Ectodermal cell (in vitro differentiated cells): Measurements from ENCODE around the gene HSDL1.

Experiments
- H3K27ac ChIP-seq: 2 replicates; pipeline ENCODE4 v1.7.0; 2013; ENCODE audit warnings: mild to moderate bottlenecking, low read depth, low read length; ENCODE audit not compliant: insufficient read depth, poor library complexity, severe bottlenecking
- H3K27me3 ChIP-seq: 2 replicates; pipeline ENCODE4 v1.7.0; 2013; ENCODE audit warnings: mild to moderate bottlenecking, low read length; ENCODE audit not compliant: insufficient read depth, control insufficient read depth, poor library complexity, severe bottlenecking
- H3K36me3 ChIP-seq: one replicate; pipeline ENCODE4 v1.7.0; 2013; ENCODE audit warnings: low read length; ENCODE audit not compliant: control insufficient read depth, insufficient read depth
- H3K4me1 ChIP-seq: one replicate; pipeline ENCODE4 v1.7.0; 2013; ENCODE audit warnings: low read length; ENCODE audit not compliant: control insufficient read depth, insufficient read depth
- H3K4me3 ChIP-seq: 2 replicates; pipeline ENCODE4 v1.7.0; 2013; ENCODE audit warnings: low read depth, low read length, control low read depth; ENCODE audit not compliant: insufficient read depth
- H3K9me3 ChIP-seq: 2 replicates; pipeline ENCODE4 v1.7.0; 2013; ENCODE audit warnings: mild to moderate bottlenecking, low read length, moderate library complexity; ENCODE audit not compliant: control insufficient read depth
- WGBS, 2 experiments: methylation state at CpG; one replicate each; pipeline ENCODE4 v1.1.7; 2013; ENCODE audit warnings: missing lambda C conversion rate in 2 of 2; 5-methylcytosine and 5-hydroxymethylcytosine counted together

Gene HSDL1

DNA sequence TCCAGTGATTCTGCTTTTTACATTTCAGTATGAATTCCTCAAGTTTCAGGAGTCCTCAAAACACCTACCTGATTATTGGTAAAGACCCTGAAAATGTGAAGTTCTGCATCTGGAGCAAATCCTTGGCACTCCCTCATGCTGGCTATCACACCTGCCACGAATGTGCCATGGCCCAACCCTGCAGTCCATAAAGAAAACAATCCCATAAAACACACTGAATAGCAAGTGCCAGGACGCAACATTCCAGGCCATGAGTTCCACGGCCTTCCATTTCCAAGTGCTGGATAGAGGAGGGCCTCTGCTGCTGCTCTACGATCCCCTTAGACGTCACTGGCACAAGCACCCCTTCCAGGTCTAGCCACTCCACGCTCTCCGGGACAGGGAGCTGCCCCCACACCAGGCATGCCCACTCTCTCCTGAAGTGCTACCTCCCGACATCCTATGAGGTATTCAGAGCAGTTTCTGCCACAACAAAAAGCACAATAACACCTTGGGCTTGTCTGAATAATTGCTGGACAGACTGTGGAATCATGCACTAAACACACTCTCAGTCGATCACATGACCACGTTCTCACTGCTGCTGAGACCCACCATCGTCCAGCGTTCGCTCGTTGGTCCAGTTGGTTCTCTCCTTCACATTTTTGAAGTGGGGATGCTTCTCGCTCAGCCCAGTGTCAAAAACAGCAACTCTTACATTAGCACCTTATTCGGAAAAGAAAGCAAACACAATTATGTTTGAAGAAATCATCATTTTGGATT lies 51.7 kb downstream of the HSDL1 start:
- Histone ChIP-seq H3K4me1 (no peaks in the 10 kb centered on the region), H3K27me3 (no peaks in the 10 kb centered on the region), H3K9me3 (no peaks in the 10 kb centered on the region), H3K4me3 (no peak overlapping the region), H3K27ac (no peak overlapping the region), H3K36me3 (peaks cover 43% of the 10 kb centered on the region)
- WGBS, 2 experiments = 94 to 95% methylated on average over 16 of the region's 16 CpGs

DNA sequence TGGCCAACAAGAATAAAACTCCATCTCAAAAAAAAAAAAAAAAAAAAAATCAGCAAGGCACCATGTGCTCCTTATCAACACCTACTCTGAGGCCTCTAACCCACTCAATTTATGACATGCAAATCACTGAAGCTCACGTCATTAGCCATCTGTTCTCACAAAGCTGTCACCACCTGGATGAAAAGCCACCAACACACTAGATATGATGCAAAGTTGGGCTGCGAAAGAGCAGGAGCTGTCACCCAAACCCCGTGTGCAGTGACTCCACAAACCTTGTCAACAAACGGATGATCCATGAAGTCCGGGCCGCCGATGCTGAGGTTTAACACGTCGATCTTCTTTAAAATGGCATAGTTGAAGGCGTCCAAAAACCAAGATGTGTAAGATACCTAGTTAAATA lies 53.5 kb downstream of the HSDL1 start:
- Histone ChIP-seq H3K9me3 (no peaks in the 10 kb centered on the region), H3K27ac (no peak overlapping the region), H3K27me3 (no peaks in the 10 kb centered on the region), H3K4me3 (no peak overlapping the region), H3K36me3 (peaks cover 56% of the 10 kb centered on the region), H3K4me1 (no peaks in the 10 kb centered on the region)
- 97% methylated on average over 10 of the region's 10 CpGs for WGBS, 2 experiments

DNA sequence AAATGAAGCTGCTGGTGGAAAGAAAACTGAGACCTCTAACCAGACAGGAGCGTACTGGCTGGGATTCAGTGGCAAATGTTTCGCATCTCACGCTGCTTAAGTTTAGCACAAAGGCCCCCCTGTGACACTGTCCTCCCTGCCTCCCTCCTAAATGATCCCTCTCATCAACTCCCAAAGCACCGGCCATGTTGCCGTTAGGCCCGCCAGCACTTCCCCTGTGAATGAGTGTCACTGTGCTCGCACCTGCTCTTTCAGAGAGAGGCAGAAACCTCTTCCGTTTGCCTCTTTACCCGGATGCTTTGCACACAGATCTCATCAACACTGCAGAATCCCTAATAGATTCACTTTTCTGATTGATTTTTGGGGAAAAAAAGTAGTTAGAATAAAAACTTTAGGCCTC lies 54.8 kb downstream of the HSDL1 start:
- H3K27ac ChIP-seq = no peak overlapping the region
- H3K36me3 ChIP-seq = peaks cover 54% of the 10 kb centered on the region
- no peaks in the 10 kb centered on the region for H3K4me1 ChIP-seq
- no peaks in the 10 kb centered on the region for H3K27me3 ChIP-seq
- no peaks in the 10 kb centered on the region for H3K9me3 ChIP-seq
- 91% methylated on average over 9 of the region's 9 CpGs for WGBS, 2 experiments
- no peak overlapping the region for H3K4me3 ChIP-seq

DNA sequence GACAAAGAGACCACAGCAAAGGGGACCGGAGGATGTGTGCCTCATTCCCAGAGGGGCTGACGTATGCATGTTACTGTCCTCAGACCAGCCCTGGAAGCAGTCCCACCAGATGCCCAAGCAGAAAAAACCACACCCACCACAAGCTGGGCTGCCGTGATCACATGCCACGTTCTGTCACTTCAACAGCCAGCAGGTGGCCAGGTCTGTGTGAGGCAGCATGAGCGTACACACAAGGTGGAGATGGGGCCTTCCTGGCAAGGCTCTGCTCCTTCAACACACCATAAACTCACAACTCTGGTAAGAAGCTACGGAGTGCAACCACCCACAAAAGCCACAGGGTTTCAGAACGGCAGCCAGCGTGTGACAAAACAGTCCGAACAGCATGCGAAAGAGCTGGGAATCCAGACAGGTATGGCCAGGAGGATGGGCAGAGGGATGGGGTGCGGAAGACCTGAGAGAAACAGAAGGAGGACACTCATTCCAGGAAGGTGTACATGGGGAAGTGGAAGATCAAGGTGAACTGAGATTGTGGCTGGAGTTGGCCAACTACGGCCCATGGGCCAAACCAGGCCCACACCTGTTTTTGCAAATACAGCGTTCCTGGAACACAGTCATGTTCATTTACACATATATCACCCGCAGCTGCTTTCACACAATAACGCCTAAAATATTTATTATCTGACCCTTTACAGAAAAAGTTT lies 56.1 kb downstream of the HSDL1 start:
- peaks cover 51% of the 10 kb centered on the region for H3K36me3 ChIP-seq
- no peak overlapping the region for H3K27ac ChIP-seq
- no peak overlapping the region for H3K4me3 ChIP-seq
- H3K9me3 ChIP-seq = no peaks in the 10 kb centered on the region
- H3K4me1 ChIP-seq = no peaks in the 10 kb centered on the region
- WGBS, 2 experiments = 91% methylated on average over 15 of the region's 15 CpGs
- H3K27me3 ChIP-seq = no peaks in the 10 kb centered on the region

DNA sequence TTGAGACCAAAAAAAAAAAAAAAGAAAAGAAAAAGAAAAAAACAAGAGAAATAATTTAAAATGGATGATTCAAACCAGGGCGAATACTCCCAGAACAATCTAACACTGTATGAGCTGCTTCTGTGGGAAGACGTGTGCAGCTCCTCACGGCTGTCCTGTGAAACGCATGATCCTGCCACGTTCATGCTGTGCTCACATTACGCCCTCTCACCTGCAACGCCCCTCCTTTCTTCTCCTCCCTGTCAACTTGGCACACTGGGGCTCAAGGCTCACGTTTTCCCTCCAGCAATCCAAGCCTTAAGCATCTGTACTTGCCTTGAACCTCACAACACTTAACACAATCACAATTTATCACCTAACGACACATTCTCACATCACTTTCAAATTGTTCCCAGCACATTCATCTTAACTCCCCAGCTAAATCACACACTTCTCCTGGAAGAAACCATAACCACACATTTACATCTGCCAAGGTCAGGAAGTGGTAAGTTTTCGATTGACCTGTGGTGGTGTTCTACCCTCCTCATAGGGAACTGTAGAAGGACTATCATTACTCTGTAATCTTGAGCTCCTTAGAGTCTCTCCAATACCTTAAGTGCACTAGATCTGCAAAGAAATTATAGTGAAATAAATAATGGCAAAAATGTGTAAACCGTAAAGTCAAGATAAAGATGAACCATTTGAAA lies 57.4 kb downstream of the HSDL1 start:
- Histone ChIP-seq H3K27me3 (no peaks in the 10 kb centered on the region), H3K4me3 (no peak overlapping the region), H3K9me3 (no peaks in the 10 kb centered on the region), H3K27ac (no peak overlapping the region), H3K4me1 (no peaks in the 10 kb centered on the region), H3K36me3 (peaks cover 40% of the 10 kb centered on the region)
- 94 to 97% methylated on average over 10 to 11 of the region's 11 CpGs for WGBS, 2 experiments

DNA sequence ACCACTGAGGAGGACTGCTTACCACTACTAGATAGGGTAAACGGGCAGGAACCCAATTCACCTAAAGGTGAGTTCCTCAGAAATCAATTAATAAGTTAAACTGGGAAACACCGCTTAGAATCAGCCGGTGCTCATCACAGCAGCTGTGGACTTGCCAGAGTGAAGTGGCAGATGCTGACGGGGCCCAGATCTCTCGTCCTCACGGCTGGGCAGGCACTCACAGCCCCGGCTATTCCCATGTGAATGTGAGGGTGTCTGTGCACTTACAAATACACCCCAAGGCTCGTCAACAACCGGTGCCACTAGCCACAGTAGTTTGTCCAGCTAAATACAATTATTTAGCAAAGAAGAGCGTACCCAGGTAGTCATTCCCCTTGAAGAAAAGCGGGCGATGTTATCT lies 58.0 kb downstream of the HSDL1 start:
- WGBS, 2 experiments = 80 to 83% methylated on average over 12 of the region's 12 CpGs

DNA sequence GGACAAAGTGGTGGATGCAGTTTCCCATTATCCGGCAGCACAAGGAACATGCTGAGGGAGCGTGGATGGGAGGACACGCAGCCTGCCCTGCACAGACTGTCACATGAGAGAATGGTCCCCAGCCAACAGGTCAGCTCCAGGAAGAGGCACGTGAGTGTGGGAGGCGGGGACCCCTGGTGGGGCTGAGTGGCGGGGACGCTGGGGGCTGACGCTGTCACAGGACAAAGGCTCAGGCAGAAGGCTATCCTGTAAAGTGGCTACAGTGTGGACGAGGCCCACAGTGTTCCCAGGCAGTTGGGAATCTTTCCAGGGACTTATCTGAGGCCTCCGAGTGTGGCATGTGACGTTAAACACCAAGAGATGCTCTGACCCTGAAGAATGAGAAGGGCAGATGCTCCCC lies 58.6 kb downstream of the HSDL1 start:
- peaks cover 32% of the 10 kb centered on the region for H3K36me3 ChIP-seq
- WGBS, 2 experiments = 85 to 87% methylated on average over 11 of the region's 11 CpGs
- no peaks in the 10 kb centered on the region for H3K4me1 ChIP-seq
- no peak overlapping the region for H3K27ac ChIP-seq
- no peak overlapping the region for H3K4me3 ChIP-seq
- H3K27me3 ChIP-seq = no peaks in the 10 kb centered on the region
- H3K9me3 ChIP-seq = no peaks in the 10 kb centered on the region

More for the DNA sequence above, 58.0 kb downstream of the HSDL1 start:
- H3K4me3 ChIP-seq = no peak overlapping the region
- no peaks in the 10 kb centered on the region for H3K4me1 ChIP-seq
- no peaks in the 10 kb centered on the region for H3K9me3 ChIP-seq
- peaks cover 37% of the 10 kb centered on the region for H3K36me3 ChIP-seq
- H3K27ac ChIP-seq = no peak overlapping the region
- no peaks in the 10 kb centered on the region for H3K27me3 ChIP-seq

DNA sequence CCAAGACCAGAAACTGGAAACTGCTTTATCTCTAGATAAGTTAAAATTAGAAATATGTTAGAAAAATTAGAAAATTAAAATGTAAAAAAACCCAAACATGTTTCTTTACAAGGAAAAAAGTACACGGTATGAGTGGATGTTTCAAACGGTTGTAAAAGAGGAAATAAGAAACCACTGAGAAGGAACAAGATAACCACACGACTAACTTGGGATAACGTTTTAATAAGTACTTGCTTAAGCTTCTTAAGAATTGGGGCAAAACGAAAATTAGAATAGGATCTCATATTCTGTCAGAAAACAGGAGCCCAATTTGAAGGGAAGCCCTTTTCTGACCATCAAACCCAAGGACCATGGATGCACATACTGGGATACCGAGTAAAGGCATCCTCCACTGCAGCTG lies 59.2 kb downstream of the HSDL1 start:
- Histone ChIP-seq H3K36me3 (peaks cover 27% of the 10 kb centered on the region), H3K4me1 (no peaks in the 10 kb centered on the region), H3K27me3 (no peaks in the 10 kb centered on the region), H3K4me3 (no peak overlapping the region), H3K9me3 (no peaks in the 10 kb centered on the region), H3K27ac (no peak overlapping the region)
- WGBS, 2 experiments = 96 to 99% methylated on average over 6 of the region's 6 CpGs

DNA sequence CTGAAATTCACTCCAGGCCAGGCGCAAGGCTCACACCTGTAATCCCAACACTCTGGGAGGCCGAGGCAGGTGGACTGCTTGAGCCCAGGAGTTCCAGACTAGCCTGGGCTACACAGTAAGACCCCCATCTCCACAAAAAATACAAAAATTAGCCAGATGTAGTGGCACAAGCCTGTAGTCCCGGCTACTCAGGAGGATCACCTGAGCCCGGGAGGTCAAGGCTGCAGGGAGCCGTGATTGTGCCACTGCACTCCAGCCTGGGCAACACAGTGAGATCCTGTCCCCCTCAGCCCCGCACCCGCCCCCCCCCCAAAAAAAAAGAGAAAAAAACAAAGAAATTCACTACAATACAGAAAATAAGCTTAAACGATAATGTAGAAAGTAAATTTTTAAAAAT lies 59.7 kb downstream of the HSDL1 start:
- no peak overlapping the region for H3K27ac ChIP-seq
- no peaks in the 10 kb centered on the region for H3K27me3 ChIP-seq
- peaks cover 24% of the 10 kb centered on the region for H3K36me3 ChIP-seq
- H3K9me3 ChIP-seq = no peaks in the 10 kb centered on the region
- WGBS, 2 experiments = 94% methylated on average over 5 of the region's 8 CpGs
- H3K4me3 ChIP-seq = no peak overlapping the region
- H3K4me1 ChIP-seq = no peaks in the 10 kb centered on the region

DNA sequence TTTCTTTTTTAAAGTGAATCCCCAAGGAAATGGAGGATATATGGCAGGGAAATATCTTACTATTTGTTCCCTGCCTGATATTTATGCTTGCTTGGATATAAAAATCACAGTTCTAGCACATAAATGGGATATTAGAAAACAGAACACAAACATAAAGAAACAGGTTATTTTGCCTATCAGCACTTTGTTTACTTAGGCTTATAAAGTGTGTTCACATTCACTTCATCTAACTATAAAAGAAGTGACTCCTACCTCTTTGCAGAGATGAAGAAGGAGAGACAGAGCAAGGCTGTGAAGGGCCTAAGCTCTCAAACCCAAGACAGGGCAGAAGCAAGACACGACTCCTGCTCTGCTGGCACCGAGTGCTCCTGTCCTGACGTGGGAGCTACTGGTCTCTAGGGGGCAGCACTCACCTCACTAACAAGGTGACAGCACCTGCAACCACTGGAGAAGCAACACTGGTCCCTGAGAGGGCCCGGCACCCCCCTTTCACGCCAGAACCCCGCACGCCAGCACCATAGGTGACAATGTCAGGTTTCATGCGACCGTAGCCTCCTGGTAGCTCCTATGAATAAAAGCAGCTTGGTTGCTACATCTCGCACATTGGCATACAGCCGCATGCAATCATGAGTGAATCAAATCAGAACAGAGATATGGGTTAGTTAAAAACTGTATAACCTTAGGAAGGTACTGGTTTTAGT lies 60.3 kb downstream of the HSDL1 start:
- no peaks in the 10 kb centered on the region for H3K27me3 ChIP-seq
- H3K9me3 ChIP-seq = no peaks in the 10 kb centered on the region
- 64 to 68% methylated on average over 11 of the region's 11 CpGs for WGBS, 2 experiments
- no peaks in the 10 kb centered on the region for H3K4me1 ChIP-seq
- no peak overlapping the region for H3K4me3 ChIP-seq
- H3K27ac ChIP-seq = no peak overlapping the region
- H3K36me3 ChIP-seq = peaks cover 26% of the 10 kb centered on the region
